ENCODE measurements around the gene MINDY2. TPM values are rescaled to one million over a fixed set of nuclear protein-coding genes. Genes with fewer than 3 reads are reported as not detected.
"Not testable (repeated sequence)": the region's sequence is repeated elsewhere in the genome, so short reads cannot be mapped to it uniquely, and the experiment has no call there.

MINDY2 gene
- total RNA-seq, 1 experiment from 2014 or later: 17.6 TPM

- ChIA-PET RAD21 (ENCODE audit: low non-redundant PET in 1 of 2, low total read pairs in 2 of 2, uncharacterized antibody in 2 of 2, unreplicated experiment in 2 of 2) (no interaction called here), CTCF (no interaction called here), POLR2A (no interaction called here)
- no peaks in the 10 kb centered on the region for H3K9me2 ChIP-seq (ENCODE audit: insufficient read depth)
- no peaks in the 10 kb centered on the region for H4K20me1 ChIP-seq (ENCODE audit: insufficient read depth)
- no peak overlapping the region for H3K4me3 ChIP-seq (replicated peaks in 1 of 2; ENCODE audit: low read depth in 1 of 2, low read length in 2 of 2)
- no peak overlapping the region for H3K27ac ChIP-seq (ENCODE audit: low read depth, low read length)
- intact Hi-C loops (cut with micrococcal nuclease): no loop called here
- no peak overlapping the region for H3K9ac ChIP-seq (ENCODE audit: low read length)
- no peak for DNase-seq (ENCODE audit: low read depth, low spot score)
- no peaks in the 10 kb centered on the region for H3K27me3 ChIP-seq (ENCODE audit: insufficient read depth, low read length)
- 0 out of 4 replicates have a peak, but pooled peaks cover 0 to 3% of the 10 kb centered on the region in 2 experiments for H3K36me3 ChIP-seq (ENCODE audit: control insufficient read depth in 1 of 2, insufficient read depth in 2 of 2, low read length in 2 of 2)
- no peak overlapping the region for H3K4me2 ChIP-seq (ENCODE audit: low read length)
- no peak for TF ChIP-seq JUND (IDR thresholded peaks at IDR 0.05)
- no peak for TF ChIP-seq YY1 (IDR thresholded peaks at IDR 0.05; ENCODE audit: extremely low read depth, insufficient replicate concordance, low read depth, low read length)
- no peak for TF ChIP-seq ZNF274 (IDR thresholded peaks at IDR 0.05; ENCODE audit: low read depth, low read length)
- H3K4me1 ChIP-seq (ENCODE audit: control insufficient read depth in 1 of 2, insufficient read depth in 2 of 2, low read length in 2 of 2): no peaks in the 10 kb centered on the region
- no peak for ATAC-seq
- H3K79me2 ChIP-seq (ENCODE audit: insufficient read depth, low read length): no peaks in the 10 kb centered on the region
- no TSS peak for BruUV-seq (replicated peaks)
- no peaks in the 10 kb centered on the region for H3K9me3 ChIP-seq (ENCODE audit: control insufficient read depth in 1 of 2, insufficient read depth in 1 of 2, low read depth in 1 of 2, low read length in 2 of 2)
- no peak overlapping the region for H2AFZ ChIP-seq (ENCODE audit: low read depth, low read length, poor library complexity, severe bottlenecking)
These were observed 34.0 kb downstream of the MINDY2 start for GRCh38 chr15:58805095-58805494.

- H3K9ac ChIP-seq (ENCODE audit: low read length); intact Hi-C loops (cut with micrococcal nuclease); H3K4me2 ChIP-seq (ENCODE audit: low read length); H3K79me2 ChIP-seq (ENCODE audit: insufficient read depth, low read length); BruUV-seq (replicated peaks); POLR2A ChIA-PET; H3K27me3 ChIP-seq (ENCODE audit: insufficient read depth, low read length); H3K27ac ChIP-seq (ENCODE audit: low read depth, low read length); H3K9me3 ChIP-seq (ENCODE audit: control insufficient read depth in 1 of 2, insufficient read depth in 1 of 2, low read depth in 1 of 2, low read length in 2 of 2); H3K36me3 ChIP-seq (ENCODE audit: control insufficient read depth in 1 of 2, insufficient read depth in 2 of 2, low read length in 2 of 2); H3K4me3 ChIP-seq (replicated peaks in 1 of 2; ENCODE audit: low read depth in 1 of 2, low read length in 2 of 2); DNase-seq (ENCODE audit: low read depth, low spot score); H2AFZ ChIP-seq (ENCODE audit: low read depth, low read length, poor library complexity, severe bottlenecking); ATAC-seq; H3K4me1 ChIP-seq (ENCODE audit: control insufficient read depth in 1 of 2, insufficient read depth in 2 of 2, low read length in 2 of 2); H4K20me1 ChIP-seq (ENCODE audit: insufficient read depth); RAD21 ChIA-PET (ENCODE audit: low non-redundant PET in 1 of 2, low total read pairs in 2 of 2, uncharacterized antibody in 2 of 2, unreplicated experiment in 2 of 2); H3K9me2 ChIP-seq (ENCODE audit: insufficient read depth): not testable (repeated sequence)
- CTCF ChIA-PET: interaction anchor here (0.9 kb wide), 1 partner anchor 16 kb away, joined by 3 read pairs; no protein-coding TSS in a partner anchor
These were observed 52.2 kb downstream of the MINDY2 start for GRCh38 chr15:58823267-58823666.

GRCh38 chr15:58830556-58830955 is 59.5 kb downstream of the MINDY2 start:
- H3K27me3 ChIP-seq (ENCODE audit: insufficient read depth, low read length): no peaks in the 10 kb centered on the region
- ChIA-PET RAD21 (ENCODE audit: low non-redundant PET in 1 of 2, low total read pairs in 2 of 2, uncharacterized antibody in 2 of 2, unreplicated experiment in 2 of 2) (no interaction called here), POLR2A (interaction anchor here (1.6 kb wide), 1 partner anchor 9 kb away, joined by 3 read pairs; no protein-coding TSS in a partner anchor), CTCF (no interaction called here)
- DNase-seq (ENCODE audit: low read depth, low spot score): no peak
- H3K4me2 ChIP-seq (ENCODE audit: low read length): no peak overlapping the region
- H3K4me1 ChIP-seq (ENCODE audit: control insufficient read depth in 1 of 2, insufficient read depth in 2 of 2, low read length in 2 of 2): no peaks in the 10 kb centered on the region
- no TSS peak for BruUV-seq (replicated peaks)
- no peak overlapping the region for H2AFZ ChIP-seq (ENCODE audit: low read depth, low read length, poor library complexity, severe bottlenecking)
- no peak overlapping the region for H3K27ac ChIP-seq (ENCODE audit: low read depth, low read length)
- H3K36me3 ChIP-seq (ENCODE audit: control insufficient read depth in 1 of 2, insufficient read depth in 2 of 2, low read length in 2 of 2): no peaks in the 10 kb centered on the region
- no peak overlapping the region for H3K4me3 ChIP-seq (replicated peaks in 1 of 2; ENCODE audit: low read depth in 1 of 2, low read length in 2 of 2)
- intact Hi-C loops (cut with micrococcal nuclease): no loop called here
- no peaks in the 10 kb centered on the region for H3K9me2 ChIP-seq (ENCODE audit: insufficient read depth)
- H3K9ac ChIP-seq (ENCODE audit: low read length): no peak overlapping the region
- ATAC-seq: no peak
- no peaks in the 10 kb centered on the region for H3K9me3 ChIP-seq (ENCODE audit: control insufficient read depth in 1 of 2, insufficient read depth in 1 of 2, low read depth in 1 of 2, low read length in 2 of 2)
- no peaks in the 10 kb centered on the region for H4K20me1 ChIP-seq (ENCODE audit: insufficient read depth)
- H3K79me2 ChIP-seq (ENCODE audit: insufficient read depth, low read length): no peaks in the 10 kb centered on the region
- no peak for TF ChIP-seq JUND (IDR thresholded peaks at IDR 0.05)
- no peak for TF ChIP-seq SP1 (IDR thresholded peaks at IDR 0.05; ENCODE audit: low read depth)
- TF ChIP-seq POLR2A (IDR thresholded peaks at IDR 0.05; ENCODE audit: borderline replicate concordance, extremely low read depth, insufficient read depth, insufficient read length): no peak
- no peak for TF ChIP-seq RAD21 (IDR thresholded peaks at IDR 0.05; ENCODE audit: low read depth)
- no peak for TF ChIP-seq CTCF (IDR thresholded peaks at IDR 0.05 in 2 of 3, conservative IDR thresholded peaks at IDR 0.05 in 1 of 3; ENCODE audit: borderline replicate concordance in 1 of 3, insufficient read depth in 1 of 3, low read depth in 2 of 3, low read length in 2 of 3)
- no peak for TF ChIP-seq EGR1 (IDR thresholded peaks at IDR 0.05; ENCODE audit: low read depth)
- TF ChIP-seq EZH2 (IDR thresholded peaks at IDR 0.05): no peak
- TF ChIP-seq POLR2AphosphoS5 (IDR thresholded peaks at IDR 0.05; ENCODE audit: low read depth, low read length): no peak
- TF ChIP-seq YY1 (IDR thresholded peaks at IDR 0.05; ENCODE audit: extremely low read depth, insufficient replicate concordance, low read depth, low read length): no peak
- no peak for TF ChIP-seq ELF1 (IDR thresholded peaks at IDR 0.05; ENCODE audit: borderline replicate concordance, low read depth)
- TF ChIP-seq SRF (IDR thresholded peaks at IDR 0.05; ENCODE audit: low read depth): no peak
- TF ChIP-seq EZH2phosphoT487 (IDR thresholded peaks at IDR 0.05; ENCODE audit: borderline replicate concordance): no peak
- TF ChIP-seq TCF7L2 (IDR thresholded peaks at IDR 0.05; ENCODE audit: borderline replicate concordance, extremely low read depth, insufficient read depth, insufficient read length): no peak
